Central memory CD8-positive, alpha-beta T cell (primary cell): ENCODE measurements around the gene CD3D.
A peak's percentile ranks its signal among the peaks of the same experiment; 100 is the strongest.

Experiments
- ATAC-seq: fragments of 150-1000 bp; cut with Tn5 transposase; replicated peaks from 2 replicates; pipeline ENCODE4 v1.10.0; 2022; ENCODE audit warnings: mild to moderate bottlenecking, moderate FRiP score, moderate number of reproducible peaks; ENCODE audit not compliant: poor library complexity, severe bottlenecking; ENCODE audit errors: extremely low read depth
- DNase-seq, 2 donors: peaks; one replicate each; pipeline ENCODE4 v3.0.0; 2021; ENCODE audit warnings: low spot score in 2 of 2
- H3K27ac Mint-ChIP-seq: one replicate; pipeline ENCODE4 v1.8.0; 2022; ENCODE audit warnings: low read depth, mild to moderate bottlenecking, moderate library complexity, mixed read lengths
- H3K27me3 Mint-ChIP-seq: one replicate; pipeline ENCODE4 v1.8.0; 2022; ENCODE audit warnings: mixed read lengths
- H3K36me3 Mint-ChIP-seq: one replicate; pipeline ENCODE4 v1.8.0; 2022; ENCODE audit warnings: mild to moderate bottlenecking, moderate library complexity, mixed read lengths; ENCODE audit not compliant: insufficient read depth
- H3K4me1 Mint-ChIP-seq: one replicate; pipeline ENCODE4 v1.8.0; 2022; ENCODE audit warnings: mixed read lengths
- H3K4me3 Mint-ChIP-seq: one replicate; pipeline ENCODE4 v1.8.0; 2022; ENCODE audit warnings: mild to moderate bottlenecking, moderate library complexity, mixed read lengths
- H3K9me3 Mint-ChIP-seq: one replicate; pipeline ENCODE4 v1.8.0; 2022; ENCODE audit warnings: mixed read lengths

The CD3D gene

DNA sequence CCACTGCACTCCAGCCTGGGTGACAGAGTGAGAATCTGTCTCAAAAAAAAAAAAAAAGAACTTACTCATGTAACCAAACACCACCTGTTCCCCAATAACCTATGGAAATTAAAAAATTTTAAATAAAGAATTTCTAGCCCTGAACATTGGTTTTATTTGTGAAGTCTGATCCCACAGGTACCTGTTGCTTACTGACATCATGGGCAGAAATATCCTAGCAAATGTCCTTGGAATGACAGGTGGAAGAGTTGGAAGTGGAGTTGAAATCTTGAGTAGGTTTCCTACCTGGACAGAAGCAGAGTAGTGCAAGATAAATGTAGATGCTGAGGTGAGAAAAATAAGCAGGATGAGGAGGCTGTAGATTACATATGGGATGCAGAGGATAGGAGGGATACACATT lies 17.2 kb downstream of the CD3D start:
- no peak for DNase-seq

DNA sequence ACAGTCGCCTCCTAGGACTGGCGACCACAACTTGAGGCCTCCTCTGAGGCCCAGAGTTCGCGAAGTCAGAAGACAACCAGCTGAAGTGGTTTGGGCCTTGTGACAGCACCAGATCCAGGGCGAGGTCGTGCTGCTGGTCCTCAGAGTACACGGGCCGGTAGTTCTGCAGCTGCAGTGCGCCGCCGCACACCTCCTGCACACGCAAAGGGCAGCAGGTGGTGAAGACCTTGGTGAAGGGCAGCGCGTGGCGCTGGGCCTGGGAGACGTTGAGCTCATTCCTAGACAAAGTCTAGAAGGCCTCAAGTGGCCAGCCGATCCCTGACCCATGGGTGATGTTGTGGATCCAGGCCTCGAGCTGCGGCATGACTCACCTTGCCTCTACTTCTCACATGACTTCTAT lies 19.8 kb downstream of the CD3D start:
- H3K36me3 Mint-ChIP-seq, result peaks cover 4% of the 10 kb centered on the region
- H3K27ac Mint-ChIP-seq, result no peak overlapping the region
- H3K4me3 Mint-ChIP-seq, result no peak overlapping the region
- DNase-seq (no peak), ATAC-seq (no peak)
- peaks cover 44% of the 10 kb centered on the region for H3K4me1 Mint-ChIP-seq
- no peaks in the 10 kb centered on the region for H3K9me3 Mint-ChIP-seq
- H3K27me3 Mint-ChIP-seq, result no peaks in the 10 kb centered on the region

More for the DNA sequence above, 17.2 kb downstream of the CD3D start:
- no peak overlapping the region for H3K27ac Mint-ChIP-seq
- H3K9me3 Mint-ChIP-seq, result no peaks in the 10 kb centered on the region
- H3K4me3 Mint-ChIP-seq, result no peak overlapping the region
- H3K4me1 Mint-ChIP-seq, result peaks cover 24% of the 10 kb centered on the region
- no peaks in the 10 kb centered on the region for H3K27me3 Mint-ChIP-seq
- H3K36me3 Mint-ChIP-seq, result peaks cover 2% of the 10 kb centered on the region
- no peak for ATAC-seq

DNA sequence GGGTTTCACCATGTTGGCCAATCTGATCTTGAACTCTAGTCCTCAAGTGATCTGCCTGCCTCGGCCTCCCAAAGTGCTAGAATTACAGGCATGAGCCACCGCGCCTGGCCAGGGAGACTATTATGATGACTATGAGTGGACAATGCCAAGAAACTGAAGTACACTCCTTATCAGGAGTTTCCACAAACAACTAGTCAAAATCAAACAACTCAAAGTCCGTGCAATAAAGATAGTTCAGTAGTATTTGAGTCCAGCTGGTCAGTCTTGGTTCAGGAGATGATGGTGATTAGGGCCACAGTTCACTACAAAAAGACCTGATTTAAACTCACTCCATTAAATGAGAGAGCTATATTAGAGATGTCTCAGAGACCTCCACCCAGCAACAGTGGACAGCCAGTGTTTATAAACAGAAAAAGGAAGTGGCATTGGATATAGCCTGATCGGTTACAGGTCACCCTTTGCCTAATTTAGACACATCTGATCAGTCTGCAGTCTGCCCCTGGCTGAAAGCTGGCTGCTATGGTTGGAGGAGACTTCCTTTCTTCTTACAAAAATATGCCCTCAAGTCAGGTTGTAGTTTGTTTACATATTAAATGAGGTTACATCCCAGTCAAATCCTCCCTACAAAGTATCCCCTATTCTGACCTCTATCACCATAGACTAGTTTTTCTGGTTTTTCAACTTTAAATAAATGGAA lies 21.0 kb downstream of the CD3D start:
- DNase-seq, result no peak
- no peak overlapping the region for H3K27ac Mint-ChIP-seq

DNA sequence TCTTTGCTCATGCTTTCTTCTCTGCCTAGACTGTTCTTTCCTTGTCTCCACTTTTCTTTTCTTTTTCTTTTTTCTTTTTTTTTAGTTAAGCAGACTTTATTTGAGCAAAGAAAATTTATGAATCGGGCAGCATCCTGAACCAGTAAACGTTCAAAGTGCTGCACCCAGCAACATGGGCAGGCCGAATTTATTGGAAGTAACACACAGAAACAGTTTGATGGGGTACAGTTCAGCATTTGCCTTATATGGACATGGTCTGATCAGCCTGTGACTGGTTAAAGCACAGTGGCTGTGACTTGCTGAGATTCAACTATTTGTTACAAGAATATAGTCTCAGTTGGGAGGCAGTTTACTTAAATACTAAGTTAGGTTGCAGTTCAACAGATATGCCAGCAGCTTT lies 22.0 kb downstream of the CD3D start:
- Mint-ChIP-seq H3K36me3 (peaks cover 15% of the 10 kb centered on the region), H3K27ac (peak overlapping the region; percentile 79), H3K27me3 (no peaks in the 10 kb centered on the region), H3K4me1 (peaks cover 61% of the 10 kb centered on the region), H3K4me3 (no peak overlapping the region), H3K9me3 (no peaks in the 10 kb centered on the region)
- DNase-seq, result no peak
- no peak for ATAC-seq

More for the DNA sequence above, 21.0 kb downstream of the CD3D start:
- ATAC-seq, result no peak
- no peak overlapping the region for H3K4me3 Mint-ChIP-seq
- no peaks in the 10 kb centered on the region for H3K27me3 Mint-ChIP-seq
- H3K36me3 Mint-ChIP-seq, result peaks cover 9% of the 10 kb centered on the region
- H3K9me3 Mint-ChIP-seq, result no peaks in the 10 kb centered on the region
- H3K4me1 Mint-ChIP-seq, result peaks cover 53% of the 10 kb centered on the region

DNA sequence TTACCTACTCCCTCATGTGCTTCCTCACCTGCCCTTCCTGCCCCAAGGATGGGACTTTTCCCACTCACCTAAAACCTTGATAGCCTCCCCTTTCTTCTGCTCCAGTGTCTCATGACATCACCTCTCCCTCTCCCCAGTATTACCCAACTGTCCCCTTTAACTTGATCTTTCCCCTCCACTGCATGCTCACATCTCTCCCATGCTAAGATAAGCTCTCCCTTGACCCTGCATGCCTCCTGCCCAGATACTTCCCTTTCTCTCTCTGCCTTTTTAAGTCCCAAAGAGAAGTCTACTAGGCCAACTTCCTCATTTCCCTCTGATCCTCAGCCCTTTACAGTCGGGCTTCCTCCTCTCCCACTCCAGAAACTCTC lies 23.2 kb downstream of the CD3D start:
- no peak for ATAC-seq
- peaks cover 24% of the 10 kb centered on the region for H3K36me3 Mint-ChIP-seq
- H3K27ac Mint-ChIP-seq, result peak overlapping the region; percentile 79

DNA sequence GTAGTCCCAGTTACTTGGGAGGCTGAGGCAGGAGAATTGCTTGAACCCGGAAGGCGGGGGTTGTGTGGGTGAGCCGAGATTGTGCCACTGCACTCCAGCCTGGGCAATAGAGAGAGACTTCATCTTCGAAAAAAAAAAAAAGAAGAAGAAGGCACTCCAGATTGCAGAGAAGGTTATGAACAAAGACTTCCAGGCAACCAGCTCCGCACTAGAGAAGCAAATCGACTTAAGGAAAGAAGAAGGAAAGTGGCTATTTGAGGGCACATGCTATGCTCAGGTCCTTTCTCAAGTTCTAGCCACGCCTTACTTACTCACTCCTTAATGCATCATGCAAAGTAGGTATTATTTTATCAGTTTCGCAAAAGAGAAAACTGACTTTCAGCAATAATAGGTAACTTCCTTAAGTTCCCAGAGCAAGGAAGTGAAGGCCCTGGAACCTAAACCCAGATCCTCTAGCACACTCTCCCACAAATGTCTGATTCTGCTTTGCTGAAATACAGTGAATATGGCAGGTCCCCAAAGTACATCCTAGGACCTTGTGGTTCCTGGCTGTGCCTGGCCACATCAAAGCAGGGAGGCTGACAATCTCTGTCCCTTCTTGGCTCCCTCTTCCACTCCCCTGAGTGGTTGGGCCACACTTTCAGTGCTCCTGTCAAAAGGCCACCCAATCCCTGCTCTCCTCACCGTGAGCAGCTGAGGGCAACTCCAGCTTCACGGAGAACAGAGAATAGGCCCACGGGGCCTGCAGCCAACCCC lies 23.7 kb downstream of the CD3D start:
- H3K36me3 Mint-ChIP-seq, result peaks cover 28% of the 10 kb centered on the region

More for the DNA sequence above, 23.2 kb downstream of the CD3D start:
- no peak for DNase-seq
- H3K4me3 Mint-ChIP-seq, result peak overlapping the region; percentile 21
- no peaks in the 10 kb centered on the region for H3K9me3 Mint-ChIP-seq
- H3K4me1 Mint-ChIP-seq, result peaks cover 68% of the 10 kb centered on the region
- H3K27me3 Mint-ChIP-seq, result no peaks in the 10 kb centered on the region

DNA sequence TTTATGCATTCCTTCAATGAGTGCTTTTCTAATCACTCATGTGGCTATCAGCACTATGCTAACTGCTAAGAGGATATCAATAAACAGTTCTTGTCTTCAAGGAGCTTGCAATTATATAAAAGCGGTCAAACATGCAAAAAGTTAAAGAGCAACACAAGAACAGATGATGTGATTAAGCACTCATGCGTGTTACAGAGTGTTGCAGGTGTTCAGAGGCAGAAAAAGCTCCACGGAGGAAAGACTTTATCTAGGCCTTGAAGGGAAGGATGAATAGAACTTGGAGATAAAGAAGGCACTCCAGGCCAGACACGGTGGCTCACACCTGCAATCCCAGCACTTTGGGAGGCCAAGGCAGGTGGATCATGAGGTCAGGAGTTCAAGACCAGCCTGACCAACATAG lies 24.4 kb downstream of the CD3D start:
- H3K27ac Mint-ChIP-seq, result peak overlapping the region; percentile 79

More for the DNA sequence above, 23.7 kb downstream of the CD3D start:
- DNase-seq, result no peak
- ATAC-seq, result no peak
- peak overlapping the region; percentile 79 for H3K27ac Mint-ChIP-seq
- no peaks in the 10 kb centered on the region for H3K9me3 Mint-ChIP-seq
- H3K4me3 Mint-ChIP-seq, result no peak overlapping the region
- H3K27me3 Mint-ChIP-seq, result no peaks in the 10 kb centered on the region
- peaks cover 74% of the 10 kb centered on the region for H3K4me1 Mint-ChIP-seq

DNA sequence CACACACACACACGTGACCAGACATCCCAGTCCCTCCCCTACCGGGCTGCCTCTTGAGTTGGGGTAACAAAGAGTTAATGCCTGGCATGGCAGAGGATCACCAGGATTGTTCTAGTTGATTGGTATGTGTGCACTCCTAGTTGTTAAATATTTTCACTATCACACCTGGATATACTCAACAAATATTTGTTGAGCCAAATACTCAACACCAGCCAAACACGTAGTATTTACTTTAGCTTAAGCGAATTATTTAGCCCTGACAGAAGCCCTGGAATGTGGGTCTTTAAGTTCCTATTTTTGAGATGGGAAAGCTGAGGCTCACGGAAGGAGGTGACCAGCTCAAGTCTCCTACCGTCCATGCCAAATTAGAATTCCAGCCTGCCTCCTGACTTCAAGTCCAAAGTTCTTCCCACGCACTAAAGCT lies 27.5 kb downstream of the CD3D start:
- peak overlapping the region; percentile 86 for H3K27ac Mint-ChIP-seq
- peaks cover 86% of the 10 kb centered on the region for H3K4me1 Mint-ChIP-seq
- DNase-seq (no peak), ATAC-seq (no peak)
- H3K27me3 Mint-ChIP-seq, result no peaks in the 10 kb centered on the region
- peak overlapping the region; percentile 63 for H3K4me3 Mint-ChIP-seq
- no peaks in the 10 kb centered on the region for H3K9me3 Mint-ChIP-seq
- peaks cover 55% of the 10 kb centered on the region for H3K36me3 Mint-ChIP-seq

More for the DNA sequence above, 24.4 kb downstream of the CD3D start:
- Mint-ChIP-seq H3K4me3 (no peak overlapping the region), H3K9me3 (no peaks in the 10 kb centered on the region), H3K36me3 (peaks cover 29% of the 10 kb centered on the region), H3K27me3 (no peaks in the 10 kb centered on the region), H3K4me1 (peaks cover 78% of the 10 kb centered on the region)
- ATAC-seq (no peak), DNase-seq (no peak)

DNA sequence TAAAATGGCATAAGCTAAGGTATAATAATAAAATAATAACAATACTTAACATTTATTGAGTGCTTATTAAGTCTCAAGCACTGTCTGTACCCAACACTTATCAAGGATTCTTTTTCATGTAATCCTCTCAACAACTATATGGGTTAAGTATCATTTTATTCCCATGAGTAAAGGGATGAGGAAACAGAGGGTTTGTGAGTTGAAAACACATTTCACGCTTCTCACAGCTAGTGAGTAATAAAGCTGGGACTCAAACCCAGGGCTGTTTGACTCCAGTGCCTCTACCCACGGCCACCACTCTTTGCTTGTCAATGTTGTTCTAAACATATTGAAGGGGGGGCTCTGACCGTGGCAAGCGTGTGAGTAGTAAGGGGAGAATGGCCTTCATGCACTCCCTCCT lies 29.3 kb downstream of the CD3D start:
- no peaks in the 10 kb centered on the region for H3K9me3 Mint-ChIP-seq
- DNase-seq, result no peak
- peak overlapping the region; percentile 76 for H3K27ac Mint-ChIP-seq
- ATAC-seq, result no peak
- no peak overlapping the region for H3K4me3 Mint-ChIP-seq
- no peaks in the 10 kb centered on the region for H3K27me3 Mint-ChIP-seq
- H3K4me1 Mint-ChIP-seq, result peaks cover 82% of the 10 kb centered on the region
- H3K36me3 Mint-ChIP-seq, result peaks cover 68% of the 10 kb centered on the region

DNA sequence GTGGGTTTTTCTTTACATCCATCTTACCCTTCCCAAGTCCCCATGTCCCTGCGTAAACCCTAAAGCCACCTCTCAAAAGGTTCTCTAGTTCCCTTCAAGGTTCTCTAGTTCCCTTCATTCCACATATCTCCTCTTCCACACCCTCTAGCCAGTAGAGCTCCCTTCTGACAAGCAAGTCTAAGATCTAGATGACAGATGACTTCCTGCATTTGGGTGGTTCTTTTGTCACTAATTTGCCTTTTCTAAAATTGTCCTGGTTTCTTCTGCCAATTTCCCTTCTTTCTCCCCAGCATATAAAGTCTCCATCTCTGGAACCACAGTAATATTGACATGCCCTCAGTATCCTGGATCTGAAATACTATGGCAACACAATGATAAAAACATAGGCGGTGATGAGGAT lies 30.2 kb downstream of the CD3D start:
- Mint-ChIP-seq H3K4me3 (no peak overlapping the region), H3K27me3 (no peaks in the 10 kb centered on the region), H3K36me3 (peaks cover 74% of the 10 kb centered on the region), H3K4me1 (peaks cover 83% of the 10 kb centered on the region), H3K27ac (peak overlapping the region; percentile 91), H3K9me3 (no peaks in the 10 kb centered on the region)
- no peak for DNase-seq
- no peak for ATAC-seq

DNA sequence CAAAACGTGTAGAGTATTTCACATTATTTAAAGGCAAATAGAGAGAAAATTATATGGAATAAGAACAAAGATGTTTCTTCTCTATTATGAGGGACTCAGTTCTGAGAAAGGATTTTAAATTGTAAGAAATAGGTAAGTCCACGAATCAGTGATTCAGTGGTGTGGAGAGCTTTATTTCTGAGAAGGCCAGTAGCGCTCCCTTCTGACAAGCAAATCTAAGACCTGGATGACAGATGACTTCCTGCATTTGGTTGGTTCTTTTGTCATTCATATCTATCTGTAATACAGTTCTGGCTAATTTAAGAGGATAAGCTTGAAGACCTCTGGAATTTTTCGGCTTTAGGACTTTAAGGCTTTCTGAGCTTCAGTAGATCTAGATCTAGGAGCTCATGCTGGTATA lies 31.0 kb downstream of the CD3D start:
- ATAC-seq, result no peak
- no peak for DNase-seq
- Mint-ChIP-seq H3K27me3 (no peaks in the 10 kb centered on the region), H3K4me3 (peak overlapping the region; percentile 18), H3K27ac (peak overlapping the region; percentile 91), H3K4me1 (peaks cover 83% of the 10 kb centered on the region), H3K36me3 (peaks cover 71% of the 10 kb centered on the region), H3K9me3 (no peaks in the 10 kb centered on the region)

DNA sequence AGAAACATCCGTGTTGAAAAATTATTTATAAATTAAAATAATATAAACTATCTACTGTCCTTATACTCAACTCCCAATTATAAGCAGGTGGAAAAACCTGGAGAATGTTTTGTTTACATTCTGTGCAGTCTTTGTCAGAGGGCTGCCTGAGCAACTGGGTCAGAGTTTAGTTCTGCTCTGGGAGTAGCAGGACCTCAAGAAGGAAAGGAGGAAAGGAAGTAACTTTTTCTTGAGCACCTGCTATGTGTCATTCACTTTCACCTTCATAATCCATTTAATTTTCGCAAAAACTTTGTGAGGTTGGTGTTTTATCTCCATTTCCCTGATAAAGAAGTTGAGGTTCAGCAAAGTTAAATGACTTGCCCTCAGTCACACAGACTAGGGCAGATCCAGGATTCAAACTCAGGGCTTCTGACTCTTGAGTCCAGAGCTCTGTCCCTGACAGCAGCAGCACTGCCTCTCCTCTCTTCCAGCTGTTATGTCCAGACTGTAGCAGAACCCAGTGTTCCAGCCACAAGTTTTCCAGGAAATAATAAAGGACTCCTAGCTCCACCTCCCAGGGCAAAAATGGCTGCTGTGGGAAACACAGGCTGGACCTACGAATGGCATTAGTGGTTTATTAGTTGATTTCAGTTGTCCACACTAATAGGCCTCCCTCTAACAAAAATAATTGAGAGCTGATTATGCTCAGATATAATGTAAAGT lies 31.6 kb downstream of the CD3D start:
- DNase-seq, result no peak
- H3K27ac Mint-ChIP-seq, result peak overlapping the region; percentile 91
- ATAC-seq, result no peak
- peak overlapping the region; percentile 18 for H3K4me3 Mint-ChIP-seq
- no peaks in the 10 kb centered on the region for H3K9me3 Mint-ChIP-seq
- H3K4me1 Mint-ChIP-seq, result peaks cover 82% of the 10 kb centered on the region
- H3K27me3 Mint-ChIP-seq, result no peaks in the 10 kb centered on the region
- H3K36me3 Mint-ChIP-seq, result peaks cover 70% of the 10 kb centered on the region
